ENCODE data around the gene SKIC8.

GRCh38 chr15:78244893-78245292, 54.5 kb downstream of the SKIC8 start:
- no peak for TF ChIP-seq CTCF (conservative IDR thresholded peaks at IDR 0.05; ENCODE audit: low read depth, low read length)
- TF ChIP-seq EZH2 (IDR thresholded peaks at IDR 0.05; ENCODE audit: borderline replicate concordance, low read depth, low read length, poor library complexity, severe bottlenecking) = no peak

All from A673 (cell line).